Measurements from ENCODE around the gene KAT2A.

The KAT2A gene

GRCh38 chr17:42112552-42113176 is 8.5 kb downstream of the KAT2A start, which contains the start of gene DHX58:
Gene DHX58 (minus strand): TSS chr17:42112714. CDS start chr17:42111892, 822 bp downstream.
- Mint-ChIP-seq H3K36me3 (ENCODE audit: low read depth) (peaks cover 13% of the 10 kb centered on the region), H3K27me3 (no peaks in the 10 kb centered on the region), H3K9me3 (no peaks in the 10 kb centered on the region), H3K27ac (peak within 1 kb of the TSS; percentile 98), H3K4me3 (peak within 1 kb of the TSS; percentile 85), H3K4me1 (peaks cover 40% of the 10 kb centered on the region)
- ATAC-seq (peak; percentile 85), DNase-seq (peak; percentile 74)

GRCh38 chr17:42111871-42112551 is 9.2 kb downstream of the KAT2A start:
- no peaks in the 10 kb centered on the region for H3K9me3 Mint-ChIP-seq
- ATAC-seq (no peak), DNase-seq (peak; percentile 26)
- H3K27me3 Mint-ChIP-seq, result no peaks in the 10 kb centered on the region
- peak overlapping the region; percentile 85 for H3K4me3 Mint-ChIP-seq
- H3K27ac Mint-ChIP-seq, result peak overlapping the region; percentile 98
- peaks cover 41% of the 10 kb centered on the region for H3K4me1 Mint-ChIP-seq
- peaks cover 11% of the 10 kb centered on the region for H3K36me3 Mint-ChIP-seq (ENCODE audit: low read depth)

- Mint-ChIP-seq H3K27ac (no peak overlapping the region), H3K4me1 (peaks cover 34% of the 10 kb centered on the region), H3K4me3 (no peak overlapping the region), H3K27me3 (no peaks in the 10 kb centered on the region), H3K36me3 (ENCODE audit: low read depth) (peaks cover 6% of the 10 kb centered on the region), H3K9me3 (no peaks in the 10 kb centered on the region)
- DNase-seq, result no peak
- no peak for ATAC-seq
Observed at GRCh38 chr17:42111265-42111636, 9.9 kb downstream of the KAT2A start.

GRCh38 chr17:42110301-42111264 is 10.6 kb downstream of the KAT2A start:
- Mint-ChIP-seq H3K9me3 (no peaks in the 10 kb centered on the region), H3K4me3 (no peak overlapping the region), H3K4me1 (peaks cover 32% of the 10 kb centered on the region), H3K36me3 (ENCODE audit: low read depth) (peaks cover under 1% of the 10 kb centered on the region), H3K27ac (peak overlapping the region; percentile 0), H3K27me3 (no peaks in the 10 kb centered on the region)
- DNase-seq, result no peak
- no peak for ATAC-seq

GRCh38 chr17:42109086-42109485 is 12.1 kb downstream of the KAT2A start:
- no peak for DNase-seq
- no peaks in the 10 kb centered on the region for H3K9me3 Mint-ChIP-seq
- H3K27ac Mint-ChIP-seq, result no peak overlapping the region
- H3K27me3 Mint-ChIP-seq, result no peaks in the 10 kb centered on the region
- H3K4me3 Mint-ChIP-seq, result no peak overlapping the region
- ATAC-seq, result no peak
- peaks cover 32% of the 10 kb centered on the region for H3K4me1 Mint-ChIP-seq
- no peaks in the 10 kb centered on the region for H3K36me3 Mint-ChIP-seq (ENCODE audit: low read depth)

- Mint-ChIP-seq H3K9me3 (no peaks in the 10 kb centered on the region), H3K27ac (peak overlapping the region; percentile 31), H3K4me1 (peaks cover 32% of the 10 kb centered on the region), H3K27me3 (no peaks in the 10 kb centered on the region), H3K4me3 (peak overlapping the region; percentile 57), H3K36me3 (ENCODE audit: low read depth) (no peaks in the 10 kb centered on the region)
- peak; percentile 97 for DNase-seq
- ATAC-seq, result peak; percentile 85
Observed at GRCh38 chr17:42107597-42108576, 13.3 kb downstream of the KAT2A start.

- Mint-ChIP-seq H3K27ac (no peak overlapping the region), H3K36me3 (ENCODE audit: low read depth) (no peaks in the 10 kb centered on the region)
Observed at GRCh38 chr17:42107124-42107523, 14.0 kb downstream of the KAT2A start.

GRCh38 chr17:42106009-42106408 is 15.2 kb downstream of the KAT2A start:
- Mint-ChIP-seq H3K27ac (no peak overlapping the region), H3K9me3 (no peaks in the 10 kb centered on the region), H3K4me1 (peaks cover 16% of the 10 kb centered on the region), H3K27me3 (no peaks in the 10 kb centered on the region), H3K4me3 (no peak overlapping the region), H3K36me3 (ENCODE audit: low read depth) (no peaks in the 10 kb centered on the region)
- no peak for DNase-seq
- ATAC-seq, result no peak

More at GRCh38 chr17:42107124-42107523, 14.0 kb downstream of the KAT2A start:
- ATAC-seq (no peak), DNase-seq (no peak)
- Mint-ChIP-seq H3K4me3 (no peak overlapping the region), H3K9me3 (no peaks in the 10 kb centered on the region), H3K4me1 (peaks cover 26% of the 10 kb centered on the region), H3K27me3 (no peaks in the 10 kb centered on the region)

- DNase-seq, result no peak
- H3K4me1 Mint-ChIP-seq, result peaks cover 10% of the 10 kb centered on the region
- H3K27ac Mint-ChIP-seq, result no peak overlapping the region
- H3K36me3 Mint-ChIP-seq (ENCODE audit: low read depth), result no peaks in the 10 kb centered on the region
- H3K4me3 Mint-ChIP-seq, result no peak overlapping the region
- no peaks in the 10 kb centered on the region for H3K27me3 Mint-ChIP-seq
- no peaks in the 10 kb centered on the region for H3K9me3 Mint-ChIP-seq
- ATAC-seq, result no peak
Observed at GRCh38 chr17:42104264-42104663, 16.9 kb downstream of the KAT2A start.

- Mint-ChIP-seq H3K27ac (no peak overlapping the region), H3K4me3 (no peak overlapping the region), H3K4me1 (peaks cover 10% of the 10 kb centered on the region), H3K27me3 (no peaks in the 10 kb centered on the region), H3K9me3 (no peaks in the 10 kb centered on the region), H3K36me3 (ENCODE audit: low read depth) (no peaks in the 10 kb centered on the region)
- ATAC-seq, result no peak
- DNase-seq, result no peak
Observed at GRCh38 chr17:42103221-42103954, 17.8 kb downstream of the KAT2A start.

GRCh38 chr17:42101513-42102292 is 19.5 kb downstream of the KAT2A start:
- ATAC-seq (peak; percentile 64), DNase-seq (peak; percentile 89)
- Mint-ChIP-seq H3K27ac (no peak overlapping the region), H3K36me3 (ENCODE audit: low read depth) (no peaks in the 10 kb centered on the region), H3K27me3 (peaks cover 15% of the 10 kb centered on the region), H3K4me1 (peaks cover 9% of the 10 kb centered on the region), H3K4me3 (no peak overlapping the region), H3K9me3 (no peaks in the 10 kb centered on the region)

GRCh38 chr17:42098730-42099399 is 22.3 kb downstream of the KAT2A start:
- DNase-seq (no peak), ATAC-seq (no peak)
- Mint-ChIP-seq H3K36me3 (ENCODE audit: low read depth) (no peaks in the 10 kb centered on the region), H3K27me3 (peaks cover 23% of the 10 kb centered on the region), H3K27ac (no peak overlapping the region), H3K9me3 (no peaks in the 10 kb centered on the region), H3K4me3 (no peak overlapping the region), H3K4me1 (peaks cover 9% of the 10 kb centered on the region)
